ENCODE measurements around the gene PPP2R2C. TPM values are rescaled to one million over a fixed set of nuclear protein-coding genes. Genes with fewer than 3 reads are reported as not detected.

The PPP2R2C gene
- total RNA-seq, 4 donors from 2014 or later: 0.47 to 4.6 (median 1.0) TPM

DNA sequence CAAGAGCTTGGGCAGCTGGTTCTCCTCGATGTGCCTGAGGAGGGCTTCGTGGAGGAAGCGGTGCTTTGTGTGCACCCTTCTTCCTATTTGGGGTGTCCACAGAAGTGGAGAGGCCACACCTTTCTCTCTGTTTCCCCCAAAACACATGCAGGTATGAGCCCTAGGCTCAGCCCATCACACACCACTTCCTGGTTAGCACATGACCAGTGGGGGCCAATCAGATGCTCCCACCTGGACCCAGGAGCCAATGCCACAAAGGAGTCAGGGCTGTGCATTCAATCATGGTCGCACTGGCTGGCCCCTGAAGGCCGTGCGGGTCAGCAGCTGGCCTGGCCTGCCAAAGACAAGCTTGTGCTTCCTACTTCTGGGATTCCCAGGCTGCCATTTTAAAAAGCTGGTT is 51.4 kb downstream of the PPP2R2C start:
- no peaks in the 10 kb centered on the region for H3K4me1 ChIP-seq
- WGBS, 2 donors (ENCODE audit: low coverage in 1 of 2): 89 to 100% methylated on average over 2 to 3 of the region's 6 CpGs

DNA sequence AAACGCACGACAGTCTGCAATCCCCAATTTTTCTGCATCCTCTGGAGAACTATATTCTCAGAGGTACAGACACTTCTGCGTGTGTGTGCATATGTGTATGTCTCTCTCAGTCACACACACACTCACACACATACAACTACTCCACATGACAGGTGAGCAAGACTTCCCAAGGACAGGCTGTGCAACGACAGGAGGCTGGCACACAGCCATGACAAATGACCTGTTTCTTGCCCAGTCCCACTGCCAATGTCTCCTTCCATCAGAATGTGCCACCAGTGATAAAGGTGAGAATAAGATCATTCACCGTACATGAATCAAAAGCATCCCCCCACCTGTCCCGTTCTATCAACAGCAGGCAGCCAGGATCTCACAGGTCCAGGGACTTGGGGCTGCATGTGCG is 52.4 kb downstream of the PPP2R2C start:
- Histone ChIP-seq H3K27me3 (peaks cover 40% of the 10 kb centered on the region), H3K4me1 (no peaks in the 10 kb centered on the region)

More for the DNA sequence above, 51.4 kb downstream of the PPP2R2C start:
- ATAC-seq: no peak
- peaks cover 41% of the 10 kb centered on the region for H3K27me3 ChIP-seq
- TF ChIP-seq POLR2AphosphoS5 (IDR thresholded peaks at IDR 0.05): no peak
- H3K9me3 ChIP-seq: no peaks in the 10 kb centered on the region
- no peak overlapping the region for H3K27ac ChIP-seq
- no peaks in the 10 kb centered on the region for H3K36me3 ChIP-seq
- H3K4me3 ChIP-seq: no peak overlapping the region

DNA sequence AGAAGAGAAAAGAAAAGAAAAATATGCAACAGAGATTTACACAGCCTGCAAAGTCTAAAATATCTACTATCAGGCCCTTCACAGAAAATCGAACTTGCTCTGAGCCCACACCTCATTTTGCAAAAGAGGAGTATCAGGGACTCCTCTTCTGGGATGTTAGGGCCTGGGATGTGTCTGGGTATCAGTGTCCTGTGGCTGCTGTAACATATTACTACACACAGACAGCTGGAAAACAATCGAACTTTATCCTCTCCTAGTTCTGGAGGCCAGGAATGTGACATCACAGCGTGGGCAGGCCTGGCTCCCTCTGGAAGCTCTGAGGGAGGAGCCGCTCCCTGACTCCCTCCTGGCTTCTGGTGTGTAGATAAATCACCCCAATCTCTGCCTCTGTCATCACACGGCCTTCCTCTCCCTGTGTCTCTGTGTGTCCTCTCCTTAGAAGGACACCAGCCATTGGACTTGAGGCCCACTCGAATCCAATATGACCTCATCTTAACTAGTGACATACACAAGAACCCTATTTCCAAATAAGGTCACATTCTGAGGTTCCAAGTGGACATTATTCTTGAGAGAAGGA is 52.9 kb downstream of the PPP2R2C start:
- H3K4me3 ChIP-seq: no peak overlapping the region
- no peak overlapping the region for H3K27ac ChIP-seq
- H3K27me3 ChIP-seq: peaks cover 40% of the 10 kb centered on the region
- H3K36me3 ChIP-seq: no peaks in the 10 kb centered on the region
- WGBS, 2 donors (ENCODE audit: low coverage in 1 of 2): 51 to 73% methylated on average over 3 to 5 of the region's 6 CpGs
- H3K4me1 ChIP-seq: no peaks in the 10 kb centered on the region
- H3K9me3 ChIP-seq: no peaks in the 10 kb centered on the region
- TF ChIP-seq POLR2AphosphoS5 (IDR thresholded peaks at IDR 0.05) (no peak), EP300 (IDR thresholded peaks at IDR 0.05) (no peak), POLR2A (IDR thresholded peaks at IDR 0.05) (no peak)
- TF ChIP-seq, protein P1, sequence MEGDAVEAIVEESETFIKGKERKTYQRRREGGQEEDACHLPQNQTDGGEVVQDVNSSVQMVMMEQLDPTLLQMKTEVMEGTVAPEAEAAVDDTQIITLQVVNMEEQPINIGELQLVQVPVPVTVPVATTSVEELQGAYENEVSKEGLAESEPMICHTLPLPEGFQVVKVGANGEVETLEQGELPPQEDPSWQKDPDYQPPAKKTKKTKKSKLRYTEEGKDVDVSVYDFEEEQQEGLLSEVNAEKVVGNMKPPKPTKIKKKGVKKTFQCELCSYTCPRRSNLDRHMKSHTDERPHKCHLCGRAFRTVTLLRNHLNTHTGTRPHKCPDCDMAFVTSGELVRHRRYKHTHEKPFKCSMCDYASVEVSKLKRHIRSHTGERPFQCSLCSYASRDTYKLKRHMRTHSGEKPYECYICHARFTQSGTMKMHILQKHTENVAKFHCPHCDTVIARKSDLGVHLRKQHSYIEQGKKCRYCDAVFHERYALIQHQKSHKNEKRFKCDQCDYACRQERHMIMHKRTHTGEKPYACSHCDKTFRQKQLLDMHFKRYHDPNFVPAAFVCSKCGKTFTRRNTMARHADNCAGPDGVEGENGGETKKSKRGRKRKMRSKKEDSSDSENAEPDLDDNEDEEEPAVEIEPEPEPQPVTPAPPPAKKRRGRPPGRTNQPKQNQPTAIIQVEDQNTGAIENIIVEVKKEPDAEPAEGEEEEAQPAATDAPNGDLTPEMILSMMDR (IDR thresholded peaks at IDR 0.05): no peak
- no peak for ATAC-seq

More for the DNA sequence above, 52.4 kb downstream of the PPP2R2C start:
- H3K4me3 ChIP-seq: no peak overlapping the region
- no peak overlapping the region for H3K27ac ChIP-seq
- H3K36me3 ChIP-seq: no peaks in the 10 kb centered on the region
- WGBS, 2 donors (ENCODE audit: low coverage in 1 of 2): 81 to 83% methylated on average over 3 to 5 of the region's 7 CpGs
- ATAC-seq: no peak
- H3K9me3 ChIP-seq: no peaks in the 10 kb centered on the region
- TF ChIP-seq POLR2AphosphoS5 (IDR thresholded peaks at IDR 0.05): no peak
- TF ChIP-seq POLR2A (IDR thresholded peaks at IDR 0.05): no peak
- TF ChIP-seq, protein P1 (IDR thresholded peaks at IDR 0.05): no peak
- no peak for TF ChIP-seq EP300 (IDR thresholded peaks at IDR 0.05)

DNA sequence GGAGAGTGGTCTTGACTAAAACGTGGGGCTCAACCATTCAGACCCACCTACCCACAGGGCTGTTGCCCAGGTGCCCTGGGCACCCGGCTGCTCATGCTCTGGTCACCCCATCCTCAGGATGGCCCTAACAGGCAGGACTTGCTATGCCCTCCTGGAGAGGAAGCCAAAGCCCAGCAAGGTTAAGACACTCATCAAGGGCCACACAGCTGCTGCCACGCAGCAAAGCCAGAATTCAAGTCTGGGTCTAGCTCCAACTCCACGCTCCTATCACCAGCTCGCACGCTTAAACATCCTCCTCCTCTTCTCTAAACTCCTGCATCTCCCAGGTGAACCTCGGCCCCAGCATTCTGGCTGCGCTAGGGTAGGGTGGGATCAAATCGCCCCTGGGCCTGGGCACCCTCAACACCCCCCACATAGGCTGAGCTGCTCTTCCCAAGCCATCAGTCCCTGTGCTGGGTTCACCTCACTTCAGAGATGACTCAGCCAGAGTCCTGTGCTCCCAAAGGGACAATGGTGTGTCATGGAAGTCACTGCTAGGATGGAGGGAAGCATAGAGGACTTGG is 54.1 kb downstream of the PPP2R2C start:
- Histone ChIP-seq H3K36me3 (no peaks in the 10 kb centered on the region), H3K9me3 (no peaks in the 10 kb centered on the region), H3K27ac (no peak overlapping the region), H3K27me3 (peaks cover 40% of the 10 kb centered on the region), H3K4me3 (no peak overlapping the region), H3K4me1 (no peaks in the 10 kb centered on the region)
- TF ChIP-seq POLR2AphosphoS5 (IDR thresholded peaks at IDR 0.05) (no peak), POLR2A (IDR thresholded peaks at IDR 0.05) (no peak), EP300 (IDR thresholded peaks at IDR 0.05) (no peak)
- TF ChIP-seq, protein P1 (IDR thresholded peaks at IDR 0.05): no peak
- no peak for ATAC-seq
- 93% methylated on average over 5 of the region's 9 CpGs; no CpG with 5 or more reads in 1 of the 2 donors for WGBS, 2 donors (ENCODE audit: low coverage in 1 of 2)

DNA sequence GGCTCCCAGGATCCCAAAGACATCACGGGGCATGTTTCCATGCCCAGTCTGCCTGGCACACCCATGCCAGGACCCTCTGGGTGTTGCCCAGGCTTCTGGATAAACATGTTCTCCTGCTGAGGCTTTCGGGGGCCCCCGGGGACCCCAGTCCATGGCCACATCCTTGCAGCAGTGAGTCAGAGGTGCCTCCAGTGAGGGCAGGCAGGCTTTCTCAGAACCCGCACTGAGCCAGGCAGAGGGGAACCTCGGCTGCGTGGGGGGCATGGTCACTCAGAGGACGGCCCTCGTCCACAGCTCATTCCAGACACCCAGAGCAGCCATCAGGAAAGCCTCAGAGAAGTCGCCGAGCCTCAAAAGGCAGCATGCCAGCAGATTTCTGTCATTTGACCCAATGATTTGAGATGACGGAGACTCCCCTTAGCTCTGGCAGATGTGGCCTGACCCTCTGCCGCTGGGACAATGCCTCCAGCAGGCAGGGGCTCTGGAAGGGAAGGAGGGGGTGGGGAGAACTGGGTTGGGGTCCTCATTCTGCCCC is 54.8 kb downstream of the PPP2R2C start:
- H3K4me3 ChIP-seq: no peak overlapping the region
- TF ChIP-seq EP300 (IDR thresholded peaks at IDR 0.05): no peak
- TF ChIP-seq, protein P1 (IDR thresholded peaks at IDR 0.05): no peak
- TF ChIP-seq POLR2AphosphoS5 (IDR thresholded peaks at IDR 0.05): no peak
- TF ChIP-seq POLR2A (IDR thresholded peaks at IDR 0.05): no peak
- H3K27me3 ChIP-seq: peaks cover 43% of the 10 kb centered on the region
- ATAC-seq: no peak
- H3K9me3 ChIP-seq: peaks cover 0 to 4% (median 0%) of the 10 kb centered on the region in 3 donors
- 72% methylated on average over 2 of the region's 12 CpGs; no CpG with 5 or more reads in 1 of the 2 donors for WGBS, 2 donors (ENCODE audit: low coverage in 1 of 2)
- no peak overlapping the region for H3K27ac ChIP-seq
- H3K4me1 ChIP-seq: no peaks in the 10 kb centered on the region
- no peaks in the 10 kb centered on the region for H3K36me3 ChIP-seq
